GM19240 (cell line): ENCODE data around the gene IFITM1.

Source experiments
- DNase-seq: peaks from one replicate; pipeline ENCODE4 v3.0.0; 2011; ENCODE audit warnings: low spot score; ENCODE audit not compliant: insufficient read length

IFITM1 gene

DNA sequence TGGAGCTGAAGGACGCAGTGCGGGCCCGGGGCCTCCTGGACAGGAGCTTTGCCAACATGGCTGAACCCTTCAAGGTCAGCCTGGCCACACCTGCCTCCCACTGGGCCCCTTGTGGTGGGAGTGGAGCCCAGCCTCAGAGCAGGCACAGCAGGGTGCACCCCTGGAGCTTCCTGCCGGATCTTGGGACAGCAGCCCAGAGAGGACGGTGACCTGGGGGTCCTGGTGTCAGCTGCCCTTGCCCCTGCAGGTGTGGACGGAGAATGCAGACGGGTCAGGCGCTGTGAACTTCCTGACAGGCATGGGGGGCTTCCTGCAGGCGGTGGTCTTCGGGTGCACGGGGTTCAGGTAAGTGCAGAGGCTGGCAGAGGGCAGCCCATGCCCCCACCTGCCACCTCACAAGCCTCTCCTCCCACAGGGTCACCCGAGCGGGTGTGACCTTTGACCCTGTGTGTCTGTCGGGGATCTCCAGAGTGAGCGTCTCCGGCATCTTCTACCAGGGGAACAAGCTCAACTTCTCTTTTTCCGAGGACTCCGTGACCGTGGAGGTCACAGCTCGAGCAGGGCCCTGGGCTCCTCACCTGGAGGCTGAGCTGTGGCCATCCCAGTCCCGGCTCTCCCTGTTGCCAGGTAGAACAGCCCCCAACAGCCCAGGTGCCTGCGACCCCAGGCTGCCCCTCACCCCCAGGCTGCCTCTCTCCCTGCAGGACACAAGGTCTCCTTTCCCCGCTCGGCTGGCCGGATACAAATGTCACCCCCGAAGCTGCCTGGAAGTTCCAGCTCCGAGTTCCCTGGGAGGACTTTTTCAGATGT lies 19.8 kb upstream of the IFITM1 start:
- DNase-seq, result no peak

DNA sequence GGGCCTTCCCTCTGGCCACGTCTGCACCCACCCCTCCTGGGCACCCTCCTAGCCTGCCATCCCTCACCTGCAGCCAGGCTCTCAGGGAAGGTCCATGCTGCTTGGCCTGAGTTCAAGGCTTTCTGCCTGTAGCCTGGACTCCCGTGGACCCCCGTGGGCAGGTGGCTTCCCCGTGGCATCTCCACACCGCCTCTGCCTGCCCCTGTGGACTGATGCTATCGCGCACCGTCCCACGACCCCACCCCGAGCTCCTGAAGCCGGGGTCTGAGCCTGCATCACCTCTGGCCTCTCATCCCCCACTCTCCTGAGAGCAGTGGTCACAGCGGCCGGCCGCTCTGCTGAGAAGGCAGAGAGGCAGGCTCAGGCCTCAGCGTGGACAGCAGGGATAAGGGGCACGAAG lies 19.1 kb upstream of the IFITM1 start:
- no peak for DNase-seq

DNA sequence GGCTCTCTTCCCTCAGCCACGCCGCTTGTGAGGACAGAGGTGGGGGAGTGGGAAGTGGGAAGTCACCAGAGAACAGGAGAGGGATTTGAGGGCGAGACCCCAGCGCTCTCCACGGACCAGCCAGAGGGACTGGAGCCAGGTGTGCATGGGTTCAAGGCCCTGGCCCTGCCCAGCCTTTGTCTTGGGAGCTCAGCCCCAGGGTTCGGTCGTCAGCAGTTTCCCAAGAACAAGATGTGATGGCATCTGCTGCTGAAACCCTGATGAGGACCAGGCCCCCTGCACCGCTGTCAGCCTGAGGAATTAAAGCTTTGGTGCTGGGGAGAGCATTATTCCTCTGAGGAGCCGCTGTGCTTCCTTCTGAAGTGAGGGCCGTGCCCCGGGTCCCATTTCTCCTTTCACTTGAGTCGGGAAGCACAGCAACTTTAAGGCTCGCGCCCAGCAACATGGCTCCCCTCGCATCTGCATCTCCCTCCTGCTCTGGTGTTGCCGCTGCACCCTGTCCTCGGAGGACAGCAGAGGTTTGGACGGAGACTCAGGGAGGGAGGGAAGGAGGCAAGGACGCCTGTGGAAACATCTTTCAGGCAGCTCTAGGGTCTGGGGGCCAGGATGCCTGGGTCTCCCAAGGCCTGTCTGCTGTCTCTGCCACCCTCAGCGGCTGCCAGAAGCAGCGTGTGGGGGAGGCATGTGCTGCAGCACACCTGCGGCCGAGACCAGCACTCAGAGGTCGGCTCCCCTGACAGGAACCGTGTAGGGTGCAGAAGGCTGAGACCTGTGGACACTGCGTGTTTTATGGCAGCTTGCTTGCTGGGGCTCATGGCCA lies 18.3 kb upstream of the IFITM1 start:
- DNase-seq, result no peak

DNA sequence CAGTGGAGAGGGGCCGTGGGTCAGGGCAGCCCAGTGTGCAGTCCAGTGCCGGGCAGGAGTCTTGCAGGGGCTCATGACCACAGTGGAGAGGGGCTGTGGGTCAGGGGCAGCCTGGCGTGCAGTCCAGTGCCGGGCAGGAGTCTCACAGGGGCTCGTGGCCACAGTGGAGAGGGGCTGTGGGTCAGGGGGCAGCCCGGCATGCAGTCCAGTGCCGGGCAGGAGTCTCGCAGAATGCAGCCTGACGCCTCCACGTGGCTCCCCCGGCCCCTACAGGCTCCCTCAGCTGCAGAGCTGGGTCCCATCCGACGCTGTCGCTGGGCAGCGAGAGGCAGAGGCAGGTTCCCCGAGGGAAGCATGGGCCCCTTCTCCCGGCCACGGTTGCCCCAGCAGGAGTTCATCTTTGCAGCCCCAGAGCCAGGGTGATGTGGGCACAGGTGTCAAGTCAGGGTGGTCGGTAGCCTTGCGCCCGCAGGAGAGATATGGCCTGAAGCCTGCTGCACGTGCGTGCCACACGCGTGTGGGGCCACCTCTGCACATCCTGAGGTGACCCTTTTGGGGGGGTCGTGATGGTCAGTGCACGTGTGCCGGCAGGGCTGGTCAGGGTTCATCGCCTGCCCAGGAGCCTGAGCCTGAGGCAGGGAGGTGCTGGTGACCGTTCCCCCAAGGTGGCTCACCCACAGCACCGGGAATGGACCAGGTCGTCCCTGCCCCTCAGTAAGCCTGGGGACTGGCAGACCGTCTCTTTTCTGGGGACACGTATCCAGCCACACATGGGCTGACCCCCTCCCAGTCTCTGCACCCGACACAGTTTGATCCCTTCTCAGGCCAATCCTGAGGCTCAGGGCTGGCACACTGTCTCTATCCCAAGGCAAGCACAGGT lies 17.4 kb upstream of the IFITM1 start:
- DNase-seq, result no peak

DNA sequence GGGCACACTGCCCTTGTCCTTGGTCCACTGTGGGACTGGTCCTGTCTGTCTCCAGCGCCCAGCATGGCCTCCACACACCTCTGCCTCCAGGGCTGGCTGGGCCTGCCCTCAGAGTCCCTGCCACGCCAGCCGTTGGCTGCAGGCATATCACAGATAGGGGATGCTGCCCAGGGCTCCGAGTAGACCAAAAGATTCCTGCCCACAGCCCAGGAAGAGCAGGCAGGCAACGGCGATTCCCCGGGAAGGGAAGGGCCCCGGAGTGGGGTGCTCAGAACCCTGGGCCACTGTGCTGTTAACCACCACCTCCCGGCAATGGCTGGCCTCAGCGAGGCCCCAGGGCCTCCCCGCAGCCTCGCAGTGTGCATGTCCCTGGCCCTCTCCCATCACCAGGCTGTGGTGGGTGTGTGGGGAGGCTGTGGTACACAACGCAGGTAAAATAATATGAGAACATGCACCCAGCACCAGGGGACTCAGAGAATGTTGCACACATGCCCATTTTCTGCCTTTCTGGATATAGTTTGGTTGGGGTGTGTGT lies 16.7 kb upstream of the IFITM1 start:
- no peak for DNase-seq

DNA sequence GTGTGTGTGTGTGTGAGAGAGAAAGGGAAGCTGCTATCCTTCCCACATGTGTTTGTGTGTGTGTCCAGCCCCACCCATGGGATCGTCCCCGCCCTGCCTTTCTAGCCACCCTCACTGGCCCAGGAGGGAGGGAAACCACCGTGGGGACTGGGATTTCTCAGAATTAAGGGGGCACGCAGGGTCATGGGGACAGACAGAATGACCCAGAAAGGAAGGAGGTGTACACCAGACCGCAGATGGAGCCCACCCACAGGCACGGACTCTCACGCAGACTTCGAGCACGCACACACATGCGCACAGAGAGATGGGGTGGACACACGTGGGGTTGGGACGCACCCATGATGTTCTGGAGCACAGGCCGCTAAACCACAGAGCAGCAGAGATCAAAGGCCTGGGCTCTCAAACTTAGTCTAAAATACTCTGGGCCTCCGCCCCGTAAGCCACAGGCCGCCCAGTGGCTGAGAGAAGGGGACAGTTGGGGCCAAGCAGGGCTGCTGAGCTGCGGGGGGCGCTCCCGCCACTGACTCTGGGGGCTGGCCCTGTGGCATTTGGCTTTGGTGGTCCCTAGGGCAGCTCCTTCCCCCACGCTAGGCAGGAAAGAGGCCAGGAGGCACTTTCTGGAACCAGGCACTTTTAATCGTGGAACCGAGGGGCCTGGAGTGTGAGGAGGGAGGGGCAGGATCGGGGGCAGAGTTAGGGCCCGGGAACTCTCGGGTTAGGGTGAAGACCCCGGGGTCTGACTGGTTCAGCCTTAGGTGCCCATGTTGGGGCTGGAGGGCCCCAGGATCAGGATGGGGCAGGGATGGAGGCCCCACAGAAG lies 16.0 kb upstream of the IFITM1 start:
- no peak for DNase-seq

DNA sequence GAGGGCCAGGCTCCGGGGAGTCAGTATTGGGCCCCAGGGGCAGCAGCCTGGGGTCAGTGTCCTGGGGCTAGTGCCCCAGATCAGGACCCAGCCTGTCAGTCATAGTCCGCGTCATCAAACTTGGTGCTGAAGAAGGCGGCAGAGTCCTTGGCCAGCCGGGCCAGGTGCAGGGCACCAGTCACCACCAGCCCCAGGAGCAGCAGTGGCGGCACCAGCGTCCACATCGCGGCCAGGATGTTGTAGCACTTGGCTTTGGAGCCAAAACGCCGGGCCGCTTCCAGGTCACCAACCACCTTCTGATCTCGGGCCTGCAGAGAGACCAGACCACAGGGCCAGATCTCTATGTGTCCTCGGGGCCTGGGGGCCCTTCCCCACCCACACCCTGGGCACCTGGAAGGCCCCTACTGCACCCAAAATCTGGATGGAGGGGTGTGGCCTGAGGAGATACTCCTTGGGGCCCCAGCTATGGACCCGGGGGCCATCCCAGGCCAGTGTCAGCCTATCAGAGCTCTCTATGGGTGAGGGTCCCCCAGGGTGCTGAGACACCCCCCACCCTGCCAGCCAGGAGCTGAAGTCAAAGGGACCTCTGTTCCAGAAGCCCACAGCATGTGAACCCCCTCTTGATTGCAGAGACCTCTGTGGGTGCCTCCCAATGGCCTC lies 15.3 kb upstream of the IFITM1 start:
- DNase-seq, result no peak

DNA sequence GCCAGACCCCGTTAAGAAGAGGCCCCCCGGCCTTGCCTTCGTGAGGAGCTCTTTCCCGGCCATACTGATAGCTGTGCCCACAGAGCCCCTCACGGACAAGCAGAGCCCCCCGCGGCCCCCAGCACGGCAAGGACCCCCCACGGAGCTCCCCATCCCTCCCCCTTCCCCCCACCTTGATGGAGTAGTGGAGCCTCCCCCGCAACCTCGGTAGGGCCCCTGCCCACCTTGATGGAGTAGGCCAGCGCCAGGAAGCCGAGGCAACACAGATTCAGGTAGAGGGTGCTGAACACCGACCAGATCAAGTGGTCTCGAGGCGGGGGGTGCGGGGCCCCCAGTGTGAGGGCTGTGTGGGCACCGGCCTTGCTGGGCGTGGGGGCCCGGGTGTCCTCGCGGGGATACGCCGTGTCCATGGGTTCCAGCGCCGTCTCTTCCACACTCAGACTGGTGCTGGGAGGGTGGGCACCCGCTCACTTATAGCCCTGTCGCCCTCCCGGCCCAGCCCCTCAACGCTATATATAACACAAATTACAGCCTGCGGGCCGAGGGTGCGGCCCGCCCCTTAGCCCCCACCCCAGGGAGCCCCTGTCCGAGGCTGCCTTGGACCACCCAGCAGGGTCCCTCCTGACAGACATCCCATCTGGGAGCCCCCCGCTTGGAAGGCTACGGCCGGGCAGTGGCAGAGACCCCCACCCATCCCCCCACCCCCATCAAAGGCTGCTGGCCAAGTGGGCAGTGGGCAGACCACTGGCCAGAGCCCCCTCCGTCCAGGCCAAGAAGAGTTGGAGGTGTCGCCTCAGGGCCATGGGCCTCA lies 14.6 kb upstream of the IFITM1 start, which contains the start of gene IFITM5:
TSS of gene IFITM5 (minus strand) at position 446 of the 811 bp plus-strand sequence. CDS start at position 410, 36 bp downstream.
- DNase-seq, result no peak

DNA sequence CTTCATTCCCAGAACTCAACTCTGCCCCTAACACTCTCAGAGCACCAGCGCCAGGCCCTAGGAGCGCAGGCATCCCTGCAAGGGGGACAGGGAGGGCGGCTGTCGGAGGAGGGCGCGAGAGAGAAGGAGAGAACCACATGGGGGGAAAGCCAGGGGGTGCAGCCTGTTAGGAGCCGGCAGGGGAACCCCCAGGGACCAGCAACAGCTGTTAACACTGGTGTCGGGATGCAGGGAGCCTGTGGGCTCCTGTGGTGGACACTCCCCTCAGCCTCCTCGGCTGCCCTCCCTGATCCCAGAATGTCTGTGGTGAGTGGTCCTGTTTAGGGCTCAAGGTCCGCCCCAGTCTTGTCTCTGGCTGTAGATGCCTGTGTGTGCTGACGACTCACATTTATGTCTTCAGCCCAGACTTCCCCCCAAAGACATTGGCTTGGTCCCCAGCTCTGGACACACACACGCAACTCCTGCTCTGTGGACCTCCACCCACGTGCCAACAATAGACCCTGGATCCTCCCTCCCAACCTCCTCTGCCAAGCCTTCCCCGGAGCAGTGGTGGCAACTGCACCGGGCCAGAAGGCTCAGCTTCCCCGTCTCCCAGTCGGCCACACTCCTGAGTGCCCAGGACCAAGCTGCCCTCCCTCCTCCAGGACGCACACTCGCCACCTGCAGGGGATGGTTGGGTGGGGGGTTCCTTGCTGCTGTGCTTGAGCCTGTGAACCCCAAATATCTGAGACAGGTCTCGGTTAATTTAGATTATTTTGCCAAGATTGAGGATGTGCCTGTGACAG lies 13.7 kb upstream of the IFITM1 start:
- DNase-seq, result no peak

DNA sequence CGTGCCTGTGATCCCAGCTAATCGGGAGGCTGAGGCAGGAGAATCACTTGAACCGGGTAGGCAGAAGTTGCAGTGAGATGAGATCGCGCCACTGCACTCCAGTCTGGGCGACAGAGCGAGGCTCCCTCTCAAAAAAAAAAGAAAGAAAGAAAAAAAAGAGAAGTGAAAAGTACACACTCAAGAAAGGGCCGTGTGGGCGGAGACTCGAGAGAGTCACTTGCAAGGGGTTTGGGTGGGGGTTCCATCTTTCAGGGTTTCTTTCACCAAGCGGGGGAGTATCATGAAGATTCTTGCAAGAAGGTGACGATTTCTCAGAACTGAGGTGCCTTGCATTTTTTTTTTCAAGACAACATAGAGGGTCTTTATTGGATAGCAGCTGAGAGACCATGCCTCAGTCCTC lies 10.5 kb upstream of the IFITM1 start:
- DNase-seq, result peak; percentile 63

DNA sequence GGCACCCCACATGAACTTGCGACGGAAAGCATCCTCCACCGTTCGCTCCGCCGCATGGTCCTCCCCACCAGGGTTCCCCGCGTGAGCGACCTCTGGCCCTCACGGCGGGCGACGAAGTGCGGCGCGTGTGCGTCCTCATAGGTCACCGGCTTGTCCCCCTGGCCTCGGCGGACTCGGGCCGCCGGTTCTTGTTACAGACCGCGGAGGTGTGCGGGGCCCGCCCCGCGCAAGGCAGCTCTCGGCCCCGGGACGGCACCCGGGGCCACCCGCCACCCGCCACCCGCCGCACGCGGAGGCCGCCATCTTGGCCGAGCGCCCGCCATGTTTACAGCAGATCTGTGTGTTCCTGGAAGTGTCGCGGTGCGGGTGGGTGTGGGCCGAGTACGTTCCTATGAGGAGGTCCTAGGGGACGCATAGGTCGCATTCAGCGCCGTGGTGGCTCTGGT lies 9.8 kb upstream of the IFITM1 start:
- no peak for DNase-seq

DNA sequence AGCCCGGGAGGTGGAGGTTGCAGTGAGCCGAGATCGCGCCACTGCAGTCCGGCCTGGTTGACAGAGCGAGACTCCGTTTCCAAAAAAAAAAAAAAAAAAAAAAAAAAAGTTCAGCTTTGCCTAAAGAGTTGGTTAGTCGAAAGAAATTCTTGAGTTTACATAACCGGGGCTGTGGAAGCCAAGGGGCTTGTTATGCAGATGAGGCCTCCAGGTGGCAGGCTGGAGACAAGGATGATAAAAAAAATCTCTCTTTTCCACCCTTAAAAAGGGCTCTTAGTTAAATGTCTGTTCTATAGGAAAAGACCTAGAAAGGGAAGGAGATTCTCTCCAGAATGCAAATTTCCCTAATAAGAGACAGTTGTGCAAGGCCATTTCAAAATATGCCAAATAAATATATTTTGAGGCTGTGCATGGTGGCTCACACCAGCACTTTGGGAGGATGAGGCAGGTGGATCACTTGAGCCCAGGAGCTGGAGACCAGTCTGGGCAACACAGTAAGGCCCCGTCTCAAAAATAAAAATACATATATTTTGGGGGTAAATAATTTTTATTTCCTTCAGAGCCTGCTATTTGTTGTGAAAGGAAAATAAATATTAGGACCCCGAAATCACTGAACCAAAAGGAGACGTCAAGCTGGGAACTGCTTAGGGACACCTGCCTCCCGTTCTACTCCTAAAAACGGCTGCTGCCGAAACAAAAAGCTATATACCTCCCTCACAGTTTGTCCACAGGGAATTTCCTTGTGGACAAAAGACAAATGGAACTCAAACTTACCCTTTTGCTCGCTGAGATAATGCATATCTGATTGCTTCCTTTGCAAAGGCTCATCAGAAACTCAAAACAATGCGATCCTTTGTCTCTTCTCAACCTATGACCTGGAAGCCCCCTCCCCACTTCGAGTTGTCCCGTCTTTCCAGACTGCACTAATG lies 8.7 kb upstream of the IFITM1 start:
- peak; percentile 68 for DNase-seq

DNA sequence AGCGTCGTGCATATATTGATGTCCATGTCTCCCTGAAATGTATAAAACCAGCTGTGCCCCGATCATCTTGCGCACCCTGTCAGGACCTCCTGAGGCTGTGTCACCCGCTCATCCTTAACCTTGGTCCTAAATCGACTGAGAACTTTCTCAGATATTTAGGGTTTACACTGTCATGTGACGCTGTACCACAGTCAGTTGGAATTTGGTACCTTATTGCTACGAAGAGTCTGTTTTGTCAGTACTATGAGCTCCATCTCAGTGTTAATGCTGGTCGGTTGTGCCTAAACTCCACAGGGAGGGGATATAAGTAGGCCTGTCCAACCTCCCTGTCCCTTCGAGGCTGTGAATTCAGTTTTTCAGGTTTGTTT lies 8.0 kb upstream of the IFITM1 start:
- no peak for DNase-seq

DNA sequence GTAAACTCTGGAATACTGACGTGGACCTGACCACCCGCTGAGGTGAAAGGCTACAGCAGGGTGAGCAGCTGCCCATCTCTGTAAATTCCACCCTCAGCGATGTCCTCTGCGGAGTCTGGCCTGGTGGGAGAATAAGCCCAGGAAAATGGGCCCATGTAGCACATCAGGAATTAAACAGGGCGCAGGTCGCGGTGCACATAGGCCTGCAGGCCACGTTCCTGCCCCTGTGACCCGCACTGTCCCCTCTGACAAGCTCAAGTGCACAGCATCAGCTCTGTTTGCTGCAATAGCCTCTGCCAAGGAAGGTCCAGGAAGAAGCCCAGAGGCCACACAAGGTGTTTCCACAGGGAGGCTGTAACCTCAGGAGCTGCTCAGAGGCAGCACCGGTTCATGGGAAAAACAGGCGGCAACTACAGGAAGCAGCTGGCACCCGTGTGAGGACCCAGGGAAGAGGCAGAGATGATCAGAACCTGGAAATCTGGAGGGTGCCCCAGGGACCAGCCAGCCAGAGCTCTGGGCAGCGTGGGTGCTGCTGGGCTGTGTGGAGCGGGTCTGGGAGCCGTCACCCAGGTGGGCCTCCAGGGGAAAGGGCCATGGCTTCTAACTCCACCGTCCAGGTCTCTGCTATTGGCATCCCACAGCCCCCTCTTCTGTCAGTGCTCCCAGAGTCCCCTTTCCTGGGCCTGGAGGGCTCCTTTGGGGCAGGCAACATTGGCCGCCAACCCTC lies 7.0 kb upstream of the IFITM1 start:
- no peak for DNase-seq

DNA sequence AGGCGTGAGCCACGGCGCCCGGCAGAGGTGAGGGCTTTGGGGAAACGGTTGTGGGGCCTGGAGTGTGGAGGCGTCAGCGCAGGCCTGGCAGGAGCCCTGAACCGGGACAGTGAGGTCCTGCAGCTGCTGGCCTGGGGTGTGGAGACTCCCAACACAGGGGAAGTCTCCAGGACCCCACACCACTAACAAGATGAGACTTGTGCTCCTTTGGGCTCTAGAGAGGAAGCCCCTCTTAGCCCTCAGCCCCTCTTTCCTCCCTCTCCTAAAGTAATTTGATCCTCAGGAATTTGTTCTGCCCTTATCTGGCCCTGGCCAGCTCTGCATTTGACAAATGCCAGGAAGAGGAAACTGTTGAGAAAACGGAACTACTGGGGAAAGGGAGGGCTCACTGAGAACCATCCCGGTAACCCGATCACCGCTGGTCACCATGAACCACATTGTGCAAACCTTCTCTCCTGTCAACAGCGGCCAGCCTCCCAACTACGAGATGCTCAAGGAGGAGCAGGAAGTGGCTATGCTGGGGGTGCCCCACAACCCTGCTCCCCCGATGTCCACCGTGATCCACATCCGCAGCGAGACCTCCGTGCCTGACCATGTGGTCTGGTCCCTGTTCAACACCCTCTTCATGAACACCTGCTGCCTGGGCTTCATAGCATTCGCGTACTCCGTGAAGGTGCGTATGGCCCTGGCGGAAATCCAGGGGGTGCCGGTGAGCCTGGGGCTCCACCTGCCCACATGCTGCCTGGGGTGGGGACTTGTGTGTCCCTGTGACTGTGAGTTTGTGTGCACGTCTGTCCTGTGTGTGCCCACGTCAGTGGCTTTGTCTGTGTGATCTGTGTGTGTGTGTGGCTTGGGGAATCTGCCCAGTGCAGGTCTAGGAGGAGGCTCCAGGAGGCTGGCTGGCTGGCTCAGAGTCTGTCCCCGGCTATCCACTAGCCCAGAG lies 5.8 kb upstream of the IFITM1 start, which contains the start of gene IFITM2:
TSS of gene IFITM2 (plus strand) at position 51 of the 943 bp plus-strand sequence. CDS start at position 428, 377 bp downstream.
- peak; percentile 61 for DNase-seq
